NOMO-1 (cell line): Measurements from ENCODE around the gene AP3B2.
"Not testable (repeated sequence)": the region's sequence is repeated elsewhere in the genome, so short reads cannot be mapped to it uniquely, and the experiment has no call there.

ENCODE experiments used
- DNase-seq, 2 experiments: peaks; one replicate each; lab custom pipeline; 2025; ENCODE audit not compliant: unreplicated experiment in 2 of 2; lab: John Stamatoyannopoulos, UW

Gene AP3B2

DNA sequence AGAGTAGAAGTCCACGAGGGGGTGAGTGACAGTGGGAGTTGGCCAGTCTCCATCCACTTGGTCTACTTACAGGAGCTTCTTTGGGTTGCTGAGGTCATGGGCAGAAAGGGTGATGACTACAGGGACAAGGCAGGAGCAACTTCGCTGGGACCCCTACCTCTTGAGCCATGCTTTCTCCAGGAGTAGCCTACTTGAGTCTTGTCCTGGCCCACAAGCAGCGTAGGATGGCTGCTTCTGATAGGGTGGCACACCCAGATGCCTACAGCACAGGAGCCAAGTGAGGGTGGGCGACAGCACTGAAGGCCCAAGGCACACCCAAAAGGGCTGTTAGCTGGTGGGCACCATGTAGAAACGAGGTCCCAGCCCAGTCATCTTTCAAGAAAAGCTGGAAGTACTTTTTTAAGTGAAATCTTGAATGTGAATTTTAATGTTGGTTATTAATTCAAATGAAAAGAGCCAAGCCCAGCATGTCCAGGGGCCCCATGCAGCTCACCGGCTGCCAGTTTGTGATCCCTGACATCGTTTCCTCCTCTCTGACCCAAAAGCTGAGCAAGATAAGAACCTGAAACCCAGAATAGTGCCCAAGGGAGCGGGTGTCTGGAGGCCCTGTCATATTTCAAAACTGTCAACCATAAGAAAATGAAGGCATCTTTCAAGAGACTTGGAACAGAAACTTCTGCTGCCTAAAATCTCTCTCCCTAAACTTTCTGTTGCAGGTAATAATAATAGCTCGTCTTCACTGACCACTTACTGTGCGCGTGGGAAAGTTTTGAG, 60.3 kb downstream of the AP3B2 start:
- DNase-seq: no peak

DNA sequence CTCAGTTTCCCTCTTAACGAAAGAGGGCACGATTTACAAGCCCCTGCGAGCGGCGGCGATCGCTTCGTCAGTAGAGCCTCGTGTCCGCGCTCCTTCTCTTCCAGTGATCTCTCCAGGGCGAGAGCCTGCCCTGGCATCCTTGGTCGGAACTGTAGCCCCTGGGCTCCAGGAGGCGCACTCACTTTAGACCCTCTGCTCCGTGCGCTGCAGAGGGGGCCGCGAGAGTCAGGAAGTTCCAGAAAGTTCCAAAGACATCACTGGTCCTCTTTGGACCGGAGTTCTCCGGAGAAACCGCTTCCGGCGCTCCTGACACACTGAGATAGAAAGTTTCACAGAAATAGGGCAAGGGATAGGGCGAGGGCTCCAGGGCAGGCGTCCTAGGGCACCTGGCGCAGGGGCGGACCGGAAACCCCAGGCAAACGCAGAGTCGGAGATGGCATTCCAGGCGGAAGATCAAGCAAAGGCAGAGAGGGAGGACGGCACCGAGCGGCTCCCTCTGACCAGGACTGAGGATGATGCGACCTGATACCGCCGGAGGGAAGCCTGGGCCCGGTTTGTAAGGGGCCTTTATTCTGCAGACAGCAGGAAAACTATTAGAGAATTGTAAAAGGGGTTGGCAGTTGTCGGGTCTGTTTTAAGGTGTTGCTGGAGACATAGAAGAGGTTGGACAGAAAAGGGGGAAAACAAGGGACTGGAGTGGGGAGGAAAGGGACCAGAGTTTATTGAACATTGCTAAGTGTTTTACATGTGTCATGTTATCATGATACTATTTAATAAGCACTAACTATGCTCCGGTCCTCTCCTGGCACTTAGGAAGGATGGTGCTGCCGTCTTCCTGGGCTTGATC, 61.2 kb downstream of the AP3B2 start:
- no peak for DNase-seq

- DNase-seq: no peak
Measured at GRCh38 chr15:82647835-82648256, 61.8 kb downstream of the AP3B2 start.

GRCh38 chr15:82647045-82647834, 62.4 kb downstream of the AP3B2 start, which contains the start of gene CPEB1:
TSS of gene CPEB1 (minus strand) at chr15:82647363. CDS start at chr15:82628459, 18,904 bp downstream.
- no peak for DNase-seq

GRCh38 chr15:82646250-82647044, 63.2 kb downstream of the AP3B2 start:
- DNase-seq: no peak

DNA sequence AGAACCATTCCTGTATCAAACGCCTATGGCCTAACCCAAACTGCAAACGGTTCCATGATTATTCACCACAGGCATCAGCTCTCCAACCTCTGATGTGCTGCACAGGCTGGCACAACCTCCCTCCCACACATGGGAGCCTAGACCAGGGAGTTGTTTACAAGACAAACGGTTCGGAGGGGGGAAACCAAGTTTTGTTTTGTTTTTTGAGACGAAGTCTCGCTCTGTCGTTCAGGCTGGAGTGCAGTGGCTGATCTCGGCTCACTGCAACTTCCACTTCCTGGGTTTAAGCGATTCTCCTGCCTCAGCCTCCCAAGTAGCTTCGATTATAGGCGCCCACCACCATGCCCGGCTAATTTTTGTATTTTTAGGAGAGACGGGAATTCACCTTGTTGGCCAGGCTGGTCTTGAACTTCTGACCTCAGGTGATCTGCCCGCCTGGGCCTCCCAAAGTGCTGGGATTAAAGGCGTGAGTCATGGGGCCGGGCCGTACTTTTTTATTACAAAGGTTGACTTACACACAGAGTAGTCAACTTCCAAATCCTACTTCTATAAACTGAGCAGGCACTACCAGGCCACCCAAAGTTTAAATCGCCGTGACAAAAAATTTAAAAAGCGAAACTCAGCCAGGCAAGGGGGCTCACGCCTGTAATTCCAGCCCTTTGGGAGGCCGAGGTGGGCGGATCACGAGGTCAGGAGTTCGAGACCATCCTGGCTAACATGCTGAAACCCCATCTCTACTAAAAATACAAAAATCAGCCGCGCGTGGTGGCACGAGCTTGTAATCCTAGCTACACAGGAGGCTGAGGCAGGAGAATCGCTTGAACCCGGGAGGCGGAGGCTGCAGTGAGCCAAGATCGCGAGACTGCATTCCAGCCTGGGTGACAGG, 64.5 kb downstream of the AP3B2 start:
- not testable (repeated sequence) for DNase-seq

GRCh38 chr15:82643992-82644391, 65.7 kb downstream of the AP3B2 start:
- no peak for DNase-seq

GRCh38 chr15:82642656-82643055, 67.0 kb downstream of the AP3B2 start:
- DNase-seq: no peak

DNA sequence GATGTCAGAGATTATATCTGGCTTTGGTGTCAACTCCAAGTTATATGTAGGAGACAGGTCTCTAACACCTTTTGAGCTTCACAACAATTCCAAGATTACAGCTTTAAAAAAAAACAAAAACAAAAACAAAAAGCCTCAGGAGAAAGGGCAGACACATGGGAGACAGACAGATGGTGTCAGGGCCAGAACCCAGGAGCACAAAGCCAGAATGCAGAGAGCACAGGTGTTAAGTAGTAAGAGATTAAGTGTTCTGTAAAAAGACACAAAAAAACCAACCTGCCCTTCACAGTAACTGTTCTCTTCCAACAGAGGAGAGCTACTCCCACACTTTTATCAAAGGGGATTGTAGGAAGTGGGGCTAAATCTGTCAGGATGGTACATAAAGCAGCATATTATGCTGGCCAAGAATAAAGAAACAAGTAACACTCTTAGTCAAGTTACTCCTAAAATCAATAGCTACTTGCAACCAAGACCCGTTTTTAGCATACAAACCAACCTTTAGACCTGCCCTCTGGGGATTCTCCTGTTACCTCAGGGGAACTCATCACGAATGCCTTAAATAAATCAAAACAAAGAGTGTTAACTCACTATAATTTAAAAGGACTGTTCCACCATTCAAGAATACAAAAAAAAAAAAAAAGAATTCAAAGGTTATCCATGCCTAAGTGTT, 68.4 kb downstream of the AP3B2 start:
- no peak for DNase-seq

GRCh38 chr15:82640672-82641071, 69.0 kb downstream of the AP3B2 start:
- DNase-seq: no peak

DNA sequence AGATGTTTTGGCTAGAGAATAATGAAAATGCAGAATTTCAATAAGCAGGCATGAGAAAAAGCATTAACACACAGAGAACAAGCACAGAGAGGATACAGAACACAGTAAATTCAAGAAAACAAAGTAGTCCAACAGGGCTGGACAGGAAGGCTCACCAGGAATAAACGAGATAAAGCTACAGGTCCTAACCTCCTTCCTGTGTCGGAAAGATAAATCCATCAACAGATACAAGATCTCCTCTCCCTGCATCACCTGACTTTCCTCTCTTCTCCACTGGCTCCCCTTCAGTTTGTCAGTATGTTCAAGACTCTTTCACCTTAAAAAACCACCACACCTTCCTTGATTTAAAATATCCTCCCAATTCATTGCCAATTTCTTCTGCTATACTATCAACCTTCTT, 73.9 kb downstream of the AP3B2 start:
- DNase-seq: no peak

GRCh38 chr15:82630033-82630432, 79.6 kb downstream of the AP3B2 start:
- no peak for DNase-seq

DNA sequence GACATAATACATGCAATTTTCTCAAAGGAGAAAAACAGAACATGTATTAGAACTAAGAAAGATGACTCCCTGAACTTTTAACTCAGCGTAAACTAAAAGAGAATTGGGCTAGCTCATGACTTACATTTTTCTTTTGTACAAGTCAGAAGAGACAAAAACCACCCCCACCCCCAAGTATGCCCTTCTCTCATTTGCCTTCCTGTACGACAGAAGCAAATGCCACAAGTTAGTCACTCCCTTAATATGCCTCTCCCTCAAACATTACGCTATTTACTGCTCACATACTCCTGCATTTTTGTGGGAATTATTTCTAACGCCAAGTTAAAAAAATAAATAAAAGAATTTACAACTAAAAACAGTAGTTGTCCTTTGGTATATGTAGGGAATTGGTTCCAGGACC, 84.5 kb downstream of the AP3B2 start:
- no peak for DNase-seq

GRCh38 chr15:82624438-82624837, 85.2 kb downstream of the AP3B2 start:
- DNase-seq: no peak

- DNase-seq: no peak
Measured at GRCh38 chr15:82624008-82624407, 85.7 kb downstream of the AP3B2 start.

- DNase-seq: no peak
Measured at GRCh38 chr15:82621970-82622369, 87.7 kb downstream of the AP3B2 start.

- DNase-seq: no peak
Measured at GRCh38 chr15:82613747-82614146, 95.9 kb downstream of the AP3B2 start.

DNA sequence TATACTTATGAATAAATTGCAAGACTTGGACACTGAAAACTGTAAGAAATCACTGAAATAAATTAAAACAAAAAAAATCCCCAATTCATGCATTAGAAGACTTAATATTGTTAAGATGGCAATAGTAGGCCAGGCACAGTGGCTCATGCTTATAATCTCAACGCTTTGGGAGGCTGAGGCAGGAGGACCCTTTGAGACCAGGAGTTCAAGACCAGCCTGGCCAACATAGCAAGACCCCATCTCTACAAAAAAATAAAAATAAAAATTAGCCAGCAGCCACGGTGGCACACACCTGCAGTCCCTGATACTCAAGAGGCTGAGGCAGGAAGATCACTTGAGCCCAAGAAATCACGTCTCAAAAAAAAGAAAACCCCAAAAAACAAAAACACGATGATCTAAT, 98.3 kb downstream of the AP3B2 start:
- DNase-seq: no peak
